Stimulated activated CD4-positive, alpha-beta T cell treated with anti-CD3 and anti-CD28 coated beads, TNF-alpha, amount 100 ng/mL, for 4 hours (primary cell): ENCODE measurements around the gene RAET1L.
"Not testable (repeated sequence)": the region's sequence is repeated elsewhere in the genome, so short reads cannot be mapped to it uniquely, and the experiment has no call there.

Source experiments
- DNase-seq, 3 experiments: peaks; one replicate each; pipeline ENCODE4 v3.0.0-alpha.2; 2020; ENCODE audit warnings: low read depth in 3 of 3

Gene RAET1L

GRCh38 chr6:150016324-150017185 is 8.8 kb downstream of the RAET1L start:
- DNase-seq, result peak in 1 of 3 experiments; percentile 45

- DNase-seq, result not testable (repeated sequence)
Measured at GRCh38 chr6:150015281-150016001, 9.9 kb downstream of the RAET1L start.

GRCh38 chr6:150014623-150015280 is 10.6 kb downstream of the RAET1L start:
- DNase-seq, result not testable (repeated sequence)

- DNase-seq, result not testable (repeated sequence)
Measured at GRCh38 chr6:150013785-150014622, 11.3 kb downstream of the RAET1L start.

- DNase-seq, result not testable (repeated sequence)
Measured at GRCh38 chr6:150012846-150013784, 12.2 kb downstream of the RAET1L start.

GRCh38 chr6:150008588-150008987 is 16.7 kb downstream of the RAET1L start:
- DNase-seq, result no peak

- DNase-seq, result no peak
Measured at GRCh38 chr6:150006961-150007464, 18.3 kb downstream of the RAET1L start.

GRCh38 chr6:150005761-150006651 is 19.3 kb downstream of the RAET1L start:
- no peak for DNase-seq

GRCh38 chr6:150004783-150005717 is 20.3 kb downstream of the RAET1L start:
- DNase-seq, result peak; percentile 74 to 80 (median 75)

GRCh38 chr6:150004101-150004782 is 21.1 kb downstream of the RAET1L start:
- no peak for DNase-seq

GRCh38 chr6:150003599-150003998 is 21.7 kb downstream of the RAET1L start:
- not testable (repeated sequence) for DNase-seq

- DNase-seq, result no peak
Measured at GRCh38 chr6:150002710-150003109, 22.6 kb downstream of the RAET1L start.

GRCh38 chr6:150001295-150002008 is 23.9 kb downstream of the RAET1L start:
- no peak for DNase-seq

GRCh38 chr6:149999636-150000035 is 25.7 kb downstream of the RAET1L start:
- DNase-seq, result no peak

GRCh38 chr6:149995971-149996370 is 29.4 kb downstream of the RAET1L start:
- no peak for DNase-seq

- DNase-seq, result no peak
Measured at GRCh38 chr6:149995235-149995750, 30.0 kb downstream of the RAET1L start.
